Measurements from ENCODE around the gene SLC35B3.
"Not testable (repeated sequence)": the region's sequence is repeated elsewhere in the genome, so short reads cannot be mapped to it uniquely, and the experiment has no call there.

SLC35B3 gene

GRCh38 chr6:8435093-8435844 is at the start of gene SLC35B3:
SLC35B3 (minus strand) TSS chr6:8435545.
- peak; percentile 96 for DNase-seq

- DNase-seq, result no peak
These were observed 48.3 kb upstream of the SLC35B3 start for GRCh38 chr6:8483650-8484049.

DNA sequence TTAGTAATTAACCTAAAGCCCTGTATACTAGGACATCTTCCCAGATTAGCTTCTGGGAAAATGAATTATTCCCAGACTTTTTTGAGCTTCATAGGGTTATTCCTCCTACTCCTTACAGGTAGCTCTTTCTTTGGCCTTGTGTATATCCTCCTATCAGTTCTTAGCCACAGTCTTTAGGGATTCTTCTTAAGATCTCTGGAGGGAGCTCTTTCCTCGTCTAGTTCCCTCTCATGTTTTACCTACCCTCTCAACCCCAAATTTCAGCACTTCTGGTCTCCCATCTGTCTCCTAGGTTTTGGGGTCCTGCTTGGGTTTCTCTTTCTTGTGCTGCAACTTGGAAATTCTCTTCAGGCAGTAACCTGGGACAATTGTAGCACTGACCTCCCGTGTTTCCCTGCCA is 46.4 kb upstream of the SLC35B3 start:
- DNase-seq, result peak in 2 of 3 experiments; percentile 5

DNA sequence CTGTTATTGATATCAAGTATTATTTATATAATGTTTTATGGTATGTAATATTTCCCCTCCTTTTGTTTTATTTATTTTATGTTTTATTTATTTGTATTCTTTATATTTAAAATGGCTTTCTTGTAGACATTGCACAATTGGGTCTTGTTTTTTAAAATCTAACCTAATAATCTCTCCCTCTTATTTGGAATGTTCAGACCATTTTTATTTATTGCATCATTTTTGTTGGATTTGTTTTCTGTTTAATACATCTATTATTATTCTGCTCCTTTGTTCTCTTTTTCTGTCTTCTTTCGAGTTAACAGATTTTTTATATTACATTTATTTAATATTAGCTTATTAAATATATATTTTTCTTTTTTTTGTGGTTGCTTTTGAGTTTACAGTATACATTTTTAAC is 43.1 kb upstream of the SLC35B3 start:
- no peak for DNase-seq

DNA sequence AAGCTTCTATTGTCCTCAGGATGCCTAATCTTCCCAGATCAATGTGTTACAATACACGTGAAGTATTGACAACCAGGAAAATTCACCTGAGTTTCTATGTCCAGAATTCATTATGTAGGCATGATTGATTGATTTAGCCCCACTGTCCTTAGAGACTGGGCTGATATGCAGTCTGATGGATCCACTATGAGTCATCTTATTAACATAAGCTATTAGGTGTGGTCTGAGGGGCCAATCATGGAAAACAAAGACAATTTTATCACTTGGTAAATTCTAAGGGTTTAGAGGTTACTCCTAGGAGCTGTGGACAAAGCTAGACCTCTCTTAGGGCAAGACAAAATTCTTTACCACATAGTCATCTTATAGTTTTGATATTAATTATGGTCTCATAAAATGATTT is 41.3 kb upstream of the SLC35B3 start:
- no peak for DNase-seq

DNA sequence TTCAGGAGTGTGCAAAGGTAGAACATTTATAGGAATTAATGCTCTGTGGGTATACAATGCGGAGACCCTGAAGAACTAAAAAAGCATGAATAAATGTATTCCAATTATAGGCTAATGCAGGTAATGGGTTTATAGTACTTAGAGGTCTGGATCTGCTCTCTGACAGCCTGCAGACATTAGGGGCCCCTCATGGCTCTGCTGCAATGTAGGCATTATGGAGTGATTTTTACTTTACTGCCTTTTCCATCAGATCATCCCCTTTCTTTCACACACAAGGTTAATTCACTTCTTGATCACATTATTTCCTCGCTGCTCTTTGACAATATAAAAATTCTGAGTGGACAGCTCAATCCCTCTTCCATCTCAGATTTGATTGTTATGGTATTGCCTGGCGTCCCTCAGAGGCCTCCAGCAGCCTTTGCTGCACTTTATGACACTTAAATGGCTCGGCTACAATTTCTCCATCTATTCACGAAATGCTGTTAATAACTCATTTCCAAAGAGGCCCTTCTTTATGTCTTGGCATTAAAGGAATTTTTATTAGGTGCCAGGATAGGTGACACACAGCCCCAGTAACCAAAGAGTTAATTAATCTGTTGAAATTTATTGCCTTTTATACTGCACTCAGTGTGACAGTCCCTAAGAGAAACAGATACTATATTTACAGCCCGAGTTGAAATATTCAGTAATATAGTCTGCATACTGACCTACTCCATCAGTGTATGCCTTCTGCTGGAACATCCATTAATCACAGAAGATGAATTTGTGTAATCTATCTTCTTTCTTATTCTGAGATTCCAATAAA is 33.4 kb upstream of the SLC35B3 start:
- DNase-seq, result no peak

DNA sequence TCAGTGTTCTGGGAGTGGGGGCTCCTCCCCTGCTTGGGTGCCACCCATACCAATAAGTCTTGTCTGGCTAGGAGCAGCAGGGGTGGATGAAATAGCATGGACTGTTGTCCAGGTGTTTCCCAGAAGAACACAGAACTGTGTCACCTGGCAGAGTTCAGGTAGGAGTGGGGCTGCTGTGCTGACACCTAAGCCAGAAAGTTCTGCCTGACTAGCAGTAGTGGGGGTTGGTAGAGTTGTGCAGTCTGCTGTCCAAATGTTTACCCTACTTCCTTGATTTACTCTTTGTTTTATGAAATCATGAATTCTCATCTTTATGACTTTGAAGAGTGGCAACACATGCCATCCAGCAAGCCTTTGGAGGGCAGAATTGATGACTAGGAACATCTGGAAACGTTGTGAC is 27.3 kb upstream of the SLC35B3 start:
- no peak for DNase-seq

DNA sequence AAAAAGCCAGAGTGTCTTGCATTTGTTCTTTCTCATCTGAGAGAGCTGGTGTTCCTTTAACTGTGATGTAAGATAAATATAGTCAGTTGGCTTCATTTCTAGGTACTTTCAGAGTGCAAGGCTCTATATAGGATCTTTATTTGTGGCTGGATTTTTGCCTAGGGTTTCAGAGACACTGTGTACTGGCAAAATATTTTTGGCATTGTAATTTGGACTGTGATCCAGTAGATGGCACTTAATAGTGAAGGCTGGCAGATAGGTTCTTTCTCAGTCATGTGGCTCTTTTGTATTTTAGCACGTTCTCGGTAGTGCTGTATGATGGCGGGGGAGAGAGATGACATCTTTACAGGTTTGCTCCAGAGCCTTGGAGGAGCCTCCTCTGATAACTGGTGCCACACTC is 26.8 kb upstream of the SLC35B3 start:
- DNase-seq, result no peak

GRCh38 chr6:8446391-8446790 is 11.0 kb upstream of the SLC35B3 start:
- no peak for DNase-seq

DNA sequence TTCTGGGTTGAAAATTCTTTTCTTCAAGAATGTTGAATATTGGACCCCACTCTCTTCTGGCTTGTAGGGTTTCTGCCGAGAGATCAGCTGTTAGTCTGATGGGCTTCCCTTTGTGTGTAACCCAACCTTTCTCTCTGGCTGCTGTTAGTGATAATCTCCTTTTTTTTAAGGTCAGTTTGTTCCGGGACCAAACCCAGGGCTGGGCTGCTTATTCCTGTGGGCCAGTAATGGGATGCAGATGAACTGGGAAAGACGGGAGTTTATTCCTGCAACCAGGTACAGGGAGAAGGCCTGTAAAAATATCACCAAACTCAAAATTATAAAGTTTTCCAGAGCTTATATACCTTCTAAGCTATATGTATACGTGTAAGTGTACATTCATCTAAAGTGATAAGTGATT is 10.6 kb upstream of the SLC35B3 start:
- not testable (repeated sequence) for DNase-seq

GRCh38 chr6:8442150-8442549 is 6.8 kb upstream of the SLC35B3 start:
- DNase-seq, result no peak

DNA sequence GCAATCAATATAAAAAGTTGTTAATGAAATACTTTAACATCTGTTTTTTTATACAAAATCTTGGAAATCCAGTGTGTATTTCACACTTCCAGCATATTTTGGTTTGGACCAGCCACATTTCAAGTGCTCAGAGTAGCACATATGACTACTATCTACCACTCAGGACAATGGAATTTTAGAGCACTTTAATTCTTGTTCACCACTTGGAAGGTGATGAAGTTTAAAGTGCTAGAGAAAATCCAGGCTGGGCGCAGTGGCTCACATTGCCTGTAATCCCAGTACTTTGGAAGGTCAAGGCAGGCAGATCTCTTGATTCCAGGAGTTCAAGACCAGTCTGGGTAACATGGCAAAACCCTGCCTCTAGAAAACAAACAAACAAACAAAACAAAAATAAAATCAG is 6.1 kb upstream of the SLC35B3 start:
- DNase-seq, result no peak

DNA sequence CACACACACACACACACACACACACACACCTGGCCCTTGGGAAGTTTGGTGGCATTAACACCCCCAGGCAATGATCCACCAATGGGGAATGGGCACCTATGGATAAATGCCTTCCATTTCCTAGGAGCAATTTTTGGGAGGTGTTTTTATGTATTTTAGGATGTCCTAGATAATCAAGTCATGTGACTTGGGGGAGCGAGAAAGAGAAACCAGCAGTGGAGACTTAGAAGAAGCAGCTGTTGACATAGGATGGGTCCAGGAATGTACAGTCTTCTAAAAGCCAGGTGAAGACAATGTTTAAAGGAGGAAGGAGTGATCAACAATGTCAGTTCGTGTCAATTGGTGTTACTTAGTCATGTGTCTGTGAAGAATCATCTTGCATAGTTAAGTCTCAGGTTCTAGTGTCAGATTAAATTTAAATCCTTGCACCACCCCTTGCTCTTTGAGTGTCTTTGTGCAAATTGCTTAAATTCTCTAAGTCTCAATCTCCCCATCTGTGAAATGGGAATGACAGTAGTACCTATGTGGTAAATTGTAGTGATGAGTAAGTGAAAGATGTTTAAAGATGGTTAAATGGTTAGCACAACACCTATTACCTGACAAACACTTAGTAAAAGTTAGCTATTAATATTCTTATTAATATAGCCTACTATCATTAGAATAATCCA is 4.4 kb upstream of the SLC35B3 start:
- DNase-seq, result no peak

DNA sequence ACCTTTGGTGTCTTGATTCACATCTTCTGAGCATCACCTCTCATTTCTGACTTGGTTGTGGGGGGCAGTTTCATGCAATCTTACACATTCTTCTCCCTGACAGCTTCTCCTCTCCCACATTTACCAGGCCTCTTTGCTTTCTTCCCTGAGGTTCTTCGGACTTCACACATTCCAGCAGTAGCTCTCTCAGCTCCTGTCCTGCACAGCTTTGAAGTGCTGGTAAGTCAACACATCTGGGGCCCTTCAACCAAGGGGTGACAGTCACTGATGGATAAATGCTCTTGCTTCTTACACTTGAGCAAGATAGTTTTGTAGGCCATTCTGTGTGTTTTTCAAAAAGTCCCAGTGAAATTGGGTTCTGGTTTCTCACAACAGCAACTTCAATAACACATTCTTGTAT is 2.5 kb upstream of the SLC35B3 start:
- DNase-seq, result no peak

DNA sequence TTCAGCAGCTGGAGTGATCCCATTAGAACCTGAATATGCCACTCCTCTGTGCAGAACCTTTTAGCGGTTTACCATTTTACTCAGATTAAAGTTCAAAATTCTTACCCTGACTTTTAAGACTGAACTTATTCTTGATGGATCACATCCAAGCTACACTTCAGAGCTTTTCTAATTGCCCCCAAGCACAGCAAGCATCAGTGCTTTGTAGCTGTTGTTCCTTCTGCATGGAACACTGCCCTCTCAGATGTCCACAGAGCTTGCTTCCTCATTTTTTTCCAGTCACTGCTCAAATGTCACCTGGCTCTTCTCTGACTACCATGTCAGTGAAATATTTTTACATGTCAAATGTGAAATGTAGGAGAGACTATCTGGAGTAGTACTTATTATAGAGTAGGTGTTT is 1.6 kb upstream of the SLC35B3 start:
- no peak for DNase-seq

- DNase-seq, result peak in 2 of 3 experiments; percentile 54 to 87
These were observed 462 bp upstream of the SLC35B3 start for GRCh38 chr6:8435845-8436168.

DNA sequence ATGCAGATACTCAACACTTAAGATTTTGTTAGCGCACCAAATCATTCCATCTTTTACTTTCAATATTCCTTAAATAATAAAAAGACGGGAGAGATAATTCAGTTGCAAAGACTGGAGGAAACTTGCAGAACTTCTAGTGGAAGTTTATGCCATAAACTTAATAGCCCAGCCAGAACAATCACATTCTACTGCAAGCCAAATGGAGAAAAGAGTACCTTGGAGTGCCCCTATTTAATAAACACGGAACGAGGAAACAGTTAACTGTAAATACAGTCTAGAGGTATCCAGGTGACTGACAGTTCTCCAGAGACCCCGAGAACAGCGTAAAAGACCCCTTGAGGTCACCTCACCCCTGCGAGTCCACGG is 635 bp downstream of the SLC35B3 start:
- DNase-seq, result peak in 1 of 3 experiments; percentile 20

- DNase-seq, result no peak
These were observed 2.7 kb downstream of the SLC35B3 start for GRCh38 chr6:8432614-8433013.

DNA sequence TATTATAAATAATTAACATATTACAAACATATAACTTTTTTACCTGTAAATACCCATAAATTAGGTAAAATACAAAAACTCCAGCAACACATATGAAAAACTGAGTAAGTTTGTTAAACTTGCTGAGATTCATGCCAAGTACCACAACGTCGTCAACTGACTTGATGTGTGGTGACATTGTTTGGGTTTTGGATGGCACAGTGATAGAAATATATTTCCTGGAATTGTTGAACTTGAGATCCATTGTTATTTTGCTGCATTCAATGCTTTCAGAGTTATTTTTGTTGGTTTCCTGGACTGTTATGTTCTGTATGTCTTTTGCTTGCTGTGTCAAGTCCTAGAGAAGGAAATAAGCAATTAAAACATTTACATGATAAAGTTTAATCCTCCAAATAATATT is 5.5 kb downstream of the SLC35B3 start:
- no peak for DNase-seq

- not testable (repeated sequence) for DNase-seq
These were observed 8.8 kb downstream of the SLC35B3 start for GRCh38 chr6:8426544-8426943.

DNA sequence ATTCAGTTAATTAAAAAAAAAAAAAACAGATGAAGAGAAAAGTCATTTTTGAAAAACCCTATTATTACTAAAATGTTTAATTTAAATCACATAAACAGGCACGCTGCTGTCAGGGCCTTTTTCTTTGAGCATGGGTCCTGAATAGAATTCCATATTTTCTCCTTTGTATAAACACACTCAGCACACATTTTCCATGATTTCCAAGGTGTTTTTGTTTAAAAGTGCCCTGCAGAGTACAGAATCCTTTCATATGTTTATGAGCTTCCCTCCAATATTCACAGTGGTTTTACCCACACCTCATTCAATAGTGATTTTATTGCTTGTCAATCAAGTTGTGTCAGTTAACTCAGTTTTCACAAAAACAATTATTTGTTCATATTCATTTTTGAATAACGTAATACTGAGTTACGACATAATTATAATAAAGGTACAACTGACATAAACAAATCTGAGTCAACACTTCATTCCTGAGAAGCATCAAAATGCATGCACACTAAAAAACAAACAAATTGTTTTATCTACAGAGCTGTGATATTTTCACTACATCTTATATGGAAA is 15.2 kb downstream of the SLC35B3 start:
- DNase-seq, result peak in 1 of 3 experiments; percentile 13

DNA sequence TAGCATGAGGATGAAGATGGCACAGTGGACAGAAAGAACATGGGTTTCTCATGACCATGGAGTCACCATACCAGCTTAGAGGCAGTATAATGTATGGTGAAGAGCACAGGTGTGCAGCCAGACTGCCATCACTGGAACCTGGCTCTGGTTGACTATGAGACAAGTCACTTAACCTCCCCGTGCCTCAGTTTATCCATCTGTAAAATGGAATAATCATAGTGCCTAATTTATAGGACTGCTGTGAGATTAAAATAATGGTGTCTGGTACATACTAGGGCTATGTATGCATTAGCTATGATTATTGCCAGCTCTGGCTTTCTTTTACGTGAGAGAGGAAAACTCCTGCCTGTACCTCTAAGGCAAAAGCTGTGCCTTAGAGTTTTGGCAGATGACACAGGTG is 19.4 kb downstream of the SLC35B3 start:
- no peak for DNase-seq

DNA sequence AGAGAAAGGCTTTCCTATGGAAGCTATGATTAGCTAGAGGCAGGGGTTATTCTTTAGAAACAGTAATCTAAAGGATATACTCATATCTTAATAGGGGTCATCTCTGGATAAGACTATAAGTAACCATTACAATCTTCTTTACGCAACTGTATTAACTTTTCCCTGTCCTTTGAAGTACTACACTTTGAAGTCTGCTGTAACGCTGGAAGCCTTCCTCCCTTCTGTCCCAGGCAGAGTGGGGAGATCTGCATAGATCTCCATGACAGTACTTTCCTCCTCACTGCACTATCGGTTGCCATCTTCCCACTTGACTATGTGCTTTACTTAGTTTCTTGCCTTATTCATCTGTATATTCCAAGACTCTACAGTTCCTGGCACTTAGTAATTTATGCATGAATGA is 20.1 kb downstream of the SLC35B3 start:
- DNase-seq, result no peak

GRCh38 chr6:8414844-8415243 is 20.5 kb downstream of the SLC35B3 start:
- no peak for DNase-seq
